GM21515 (cell line): ENCODE data around the gene WDR27.

Experiments used
- ATAC-seq: cut with Tn5 transposase; IDR thresholded peaks from one replicate; pipeline ENCODE4 v1.9.1; 2021; ENCODE audit not compliant: unreplicated experiment

Gene WDR27

GRCh38 chr6:169411722-169412121, 290.1 kb downstream of the WDR27 start:
- ATAC-seq, result no peak

- no peak for ATAC-seq
Measured at GRCh38 chr6:169411296-169411695, 290.5 kb downstream of the WDR27 start.

- ATAC-seq, result no peak
Measured at GRCh38 chr6:169409742-169410312, 292.0 kb downstream of the WDR27 start.

- ATAC-seq, result no peak
Measured at GRCh38 chr6:169407325-169407724, 294.5 kb downstream of the WDR27 start.
